GM23248 (cell line): Measurements from ENCODE around the gene SYS1. TPM values are rescaled to one million over a fixed set of nuclear protein-coding genes. Genes with fewer than 3 reads are reported as not detected.

Source experiments
- DNase-seq: peaks from one replicate; pipeline ENCODE4 v3.0.0-alpha.2; 2015
- H2AFZ ChIP-seq: fragments of 200-600 bp; sonication (generic); 2 replicates; pipeline ENCODE4 v1.6.1; 2016; ENCODE audit warnings: antibody characterized with exemption
- H3F3A ChIP-seq: fragments of 200-600 bp; sonication (generic); 2 replicates; pipeline ENCODE4 v1.6.1; 2016; ENCODE audit warnings: mild to moderate bottlenecking, antibody characterized with exemption, mixed run types; ENCODE audit not compliant: insufficient read depth
- H3K27ac ChIP-seq: fragments of 200-600 bp; sonication (generic); 2 replicates; pipeline ENCODE4 v1.5.1; 2016; ENCODE audit warnings: mild to moderate bottlenecking
- H3K27me3 ChIP-seq: fragments of 200-600 bp; sonication (generic); replicated peaks from 2 replicates; pipeline ENCODE4 v1.6.1; 2016; ENCODE audit warnings: mild to moderate bottlenecking; ENCODE audit not compliant: insufficient read depth
- H3K36me3 ChIP-seq: fragments of 200-600 bp; sonication (generic); 2 replicates; pipeline ENCODE4 v1.6.1; 2016; ENCODE audit warnings: low read depth, mild to moderate bottlenecking
- H3K4me1 ChIP-seq: fragments of 200-600 bp; sonication (generic); 2 replicates; pipeline ENCODE4 v1.6.1; 2016; ENCODE audit warnings: mild to moderate bottlenecking; ENCODE audit not compliant: insufficient read depth
- H3K4me2 ChIP-seq: fragments of 200-600 bp; sonication (generic); one replicate; pipeline ENCODE4 v1.6.1; 2016; ENCODE audit warnings: mild to moderate bottlenecking; ENCODE audit not compliant: unreplicated experiment
- H3K4me3 ChIP-seq: fragments of 200-600 bp; sonication (generic); 2 replicates; pipeline ENCODE4 v1.5.1; 2016; ENCODE audit warnings: mild to moderate bottlenecking
- H3K79me2 ChIP-seq: fragments of 200-600 bp; sonication (generic); 2 replicates; pipeline ENCODE4 v1.6.1; 2016; ENCODE audit warnings: mild to moderate bottlenecking; ENCODE audit not compliant: insufficient read depth
- H3K9ac ChIP-seq: fragments of 200-600 bp; sonication (generic); 2 replicates; pipeline ENCODE4 v1.6.1; 2016; ENCODE audit warnings: mild to moderate bottlenecking
- H3K9me2 ChIP-seq: fragments of 200-600 bp; sonication (generic); 2 replicates; pipeline ENCODE4 v1.6.1; 2016; ENCODE audit warnings: mixed run types, mild to moderate bottlenecking, moderate library complexity; ENCODE audit not compliant: insufficient read depth
- H3K9me3 ChIP-seq: fragments of 200-600 bp; sonication (generic); one replicate; pipeline ENCODE4 v1.6.1; 2017; ENCODE audit warnings: low read depth
- H4K20me1 ChIP-seq: fragments of 200-600 bp; sonication (generic); 2 replicates; pipeline ENCODE4 v1.6.0; 2016; ENCODE audit not compliant: insufficient read depth
- EZH2 ChIP-seq: fragments of 200-600 bp; sonication (generic); IDR thresholded peaks from 2 replicates; pipeline ENCODE4 v1.6.1; 2018; ENCODE audit warnings: antibody characterized with exemption, mild to moderate bottlenecking; ENCODE audit not compliant: insufficient read depth, poor library complexity, severe bottlenecking
- EZH2phosphoT487 ChIP-seq: fragments of 200-600 bp; sonication (generic); IDR thresholded peaks from 2 replicates; pipeline ENCODE4 v1.6.1; 2018; ENCODE audit warnings: antibody characterized with exemption, moderate library complexity, mild to moderate bottlenecking, low read depth; ENCODE audit not compliant: insufficient read depth
- WGBS, 2 experiments: methylation state at CpG; one replicate each; pipeline ENCODE4 v1.1.6; 2015 to 2017; ENCODE audit warnings: low lambda C conversion rate in 2 of 2, low coverage in 1 of 2; ENCODE audit errors: missing lambda C conversion rate in 2 of 2; 5-methylcytosine and 5-hydroxymethylcytosine counted together
- in situ Hi-C: fragments of 300-500 bp; cut with MboI; formaldehyde crosslinking; loops from 2 replicates; pipeline ENCODE4 v1.15.0; 2020
- polyA plus RNA-seq: library from polyadenylated mRNA; unstranded; fragments of >200 nt; fragmentation: Nextera tagmentation; extraction: Ambion mirVana; gene quantifications from 2 replicates; pipeline ENCODE4 v1.2.1, GENCODE V29; 2016
- total RNA-seq: library from RNA; depleted of rRNA; stranded (reverse); fragments of >200 nt; shearing (Covaris generic); gene quantifications from 2 replicates; pipeline ENCODE4 v1.2.3, GENCODE V29; 2014; rRNA removed

Gene SYS1
- total and polyA plus RNA-seq, 2 experiments from 2014 or later = 27.1 to 27.3 TPM

GRCh38 chr20:45415822-45416637, 53.1 kb downstream of the SYS1 start, which contains the start of gene PIGT:
PIGT (plus strand) TSS chr20:45416141; CDS start chr20:45416157, 16 bp downstream.
- Histone ChIP-seq H4K20me1 (no peaks in the 10 kb centered on the region), H3K27ac (peak within 1 kb of the TSS; percentile 74), H3K4me1 (peaks cover 26% of the 10 kb centered on the region), H3K9me3 (no peaks in the 10 kb centered on the region), H3K27me3 (no peaks in the 10 kb centered on the region), H3K36me3 (peaks cover 9% of the 10 kb centered on the region; the same call in 1 of the 2 replicates), H3K79me2 (peaks cover 28% of the 10 kb centered on the region), H3F3A (peaks cover 21% of the 10 kb centered on the region), H2AFZ (peak within 1 kb of the TSS; percentile 92), H3K9me2 (no peaks in the 10 kb centered on the region), H3K9ac (peak within 1 kb of the TSS; percentile 96), H3K4me3 (peak within 1 kb of the TSS; percentile 98), H3K4me2 (peak within 1 kb of the TSS; percentile 97)
- TF ChIP-seq EZH2 = no peak
- no peak for TF ChIP-seq EZH2phosphoT487
- peak; percentile 93 for DNase-seq
- 1% methylated on average over 47 of the region's 52 CpGs for WGBS, 2 experiments
- in situ Hi-C loops = no loop called here

DNA sequence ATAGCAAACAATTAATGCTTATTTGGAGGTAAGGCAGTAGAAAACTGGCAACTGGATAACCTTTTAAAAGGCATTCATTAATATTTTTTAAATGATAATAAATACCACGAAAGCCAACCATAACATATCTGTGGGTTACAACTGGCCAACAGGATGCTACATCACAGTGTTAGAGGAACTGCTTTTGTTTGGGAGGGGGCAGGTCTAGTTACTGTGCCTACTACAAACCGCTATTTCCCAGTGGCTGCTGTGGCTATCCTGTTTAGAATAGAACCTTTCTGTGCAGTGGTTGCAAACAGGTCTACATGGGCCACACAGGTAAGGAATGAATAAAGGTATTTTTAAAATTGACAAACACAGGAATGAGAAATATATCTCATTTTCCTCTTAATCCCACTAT, 54.0 kb downstream of the SYS1 start:
- Histone ChIP-seq H3F3A (peaks cover 21% of the 10 kb centered on the region), H3K36me3 (peaks cover 13% of the 10 kb centered on the region), H3K4me1 (peaks cover 26% of the 10 kb centered on the region), H3K27me3 (no peaks in the 10 kb centered on the region), H3K9me2 (no peaks in the 10 kb centered on the region), H3K27ac (no peak overlapping the region), H3K9me3 (no peaks in the 10 kb centered on the region), H3K4me3 (peak overlapping the region; percentile 98), H2AFZ (no peak overlapping the region), H3K4me2 (peak overlapping the region; percentile 97), H4K20me1 (no peaks in the 10 kb centered on the region), H3K9ac (peak overlapping the region; percentile 96), H3K79me2 (peaks cover 28% of the 10 kb centered on the region)
- in situ Hi-C loops = no loop called here
- 96 to 100% methylated on average over 2 of the region's 2 CpGs for WGBS, 2 experiments
- TF ChIP-seq EZH2phosphoT487 (no peak), EZH2 (no peak)
- DNase-seq = no peak

Other genes starting within 250 kb of the SYS1 start
- not detected in 2 replicates for gene WFDC5, start 248.0 kb upstream of the SYS1 start, total RNA-seq
- not detected in 2 replicates for gene WFDC5, start 248.0 kb upstream of the SYS1 start, polyA plus RNA-seq
- not detected in 2 replicates for gene WFDC12, start 238.7 kb upstream of the SYS1 start, total RNA-seq
- not detected in 2 replicates for gene WFDC12, start 238.7 kb upstream of the SYS1 start, polyA plus RNA-seq
- gene PI3, start 188.3 kb upstream of the SYS1 start, total RNA-seq = 1.5 TPM in 1 of 2 replicates, not detected in the other
- gene PI3, start 188.3 kb upstream of the SYS1 start, polyA plus RNA-seq = not detected in 2 replicates
- gene SEMG1, start 156.1 kb upstream of the SYS1 start, total RNA-seq = not detected in 2 replicates
- not detected in 2 replicates for gene SEMG1, start 156.1 kb upstream of the SYS1 start, polyA plus RNA-seq
- gene SEMG2, start 141.8 kb upstream of the SYS1 start, total RNA-seq = not detected in 2 replicates
- not detected in 2 replicates for gene SEMG2, start 141.8 kb upstream of the SYS1 start, polyA plus RNA-seq
- gene SLPI, start 108.6 kb upstream of the SYS1 start, total RNA-seq = 1.7 TPM in 1 of 2 replicates, not detected in the other
- 3.4 and 3.7 TPM in 2 replicates for gene SLPI, start 108.6 kb upstream of the SYS1 start, polyA plus RNA-seq
- not detected in 2 replicates for gene RBPJL, start 56.3 kb upstream of the SYS1 start, total RNA-seq
- not detected in 2 replicates for gene RBPJL, start 56.3 kb upstream of the SYS1 start, polyA plus RNA-seq
- gene MATN4, start 54.9 kb upstream of the SYS1 start, total RNA-seq = not detected in 2 replicates
- gene MATN4, start 54.9 kb upstream of the SYS1 start, polyA plus RNA-seq = 0.09 TPM in 1 of 2 replicates, not detected in the other
- 368 and 410 TPM in 2 replicates for gene SDC4, start 14.7 kb upstream of the SYS1 start, total RNA-seq
- 454 and 461 TPM in 2 replicates for gene SDC4, start 14.7 kb upstream of the SYS1 start, polyA plus RNA-seq
- gene TP53TG5, start 15.2 kb downstream of the SYS1 start, total RNA-seq = not detected in 2 replicates
- 0.42 and 0.55 TPM in 2 replicates for gene TP53TG5, start 15.2 kb downstream of the SYS1 start, polyA plus RNA-seq
- 5.1 and 5.7 TPM in 2 replicates for gene DBNDD2, start 45.1 kb downstream of the SYS1 start, total RNA-seq
- 27.9 and 30.0 TPM in 2 replicates for gene DBNDD2, start 45.1 kb downstream of the SYS1 start, polyA plus RNA-seq
- 108 and 138 TPM in 2 replicates for gene PIGT, start 53.0 kb downstream of the SYS1 start, total RNA-seq
- gene PIGT, start 53.0 kb downstream of the SYS1 start, polyA plus RNA-seq = 190 and 198 TPM in 2 replicates
- not detected in 2 replicates for gene WFDC2, start 106.6 kb downstream of the SYS1 start, total RNA-seq
- not detected in 2 replicates for gene WFDC2, start 106.6 kb downstream of the SYS1 start, polyA plus RNA-seq
- not detected in 2 replicates for gene SPINT3, start 152.5 kb downstream of the SYS1 start, total RNA-seq
- gene SPINT3, start 152.5 kb downstream of the SYS1 start, polyA plus RNA-seq = not detected in 2 replicates
- not detected in 2 replicates for gene WFDC6, start 176.3 kb downstream of the SYS1 start, total RNA-seq
- gene WFDC6, start 176.3 kb downstream of the SYS1 start, polyA plus RNA-seq = not detected in 2 replicates
- not detected in 2 replicates for gene EPPIN, start 184.2 kb downstream of the SYS1 start, total RNA-seq
- gene EPPIN, start 184.2 kb downstream of the SYS1 start, polyA plus RNA-seq = not detected in 2 replicates
- not detected in 2 replicates for gene WFDC8, start 216.1 kb downstream of the SYS1 start, total RNA-seq
- not detected in 2 replicates for gene WFDC8, start 216.1 kb downstream of the SYS1 start, polyA plus RNA-seq